Astrocyte (in vitro differentiated cells and primary cell): Measurements from ENCODE around the gene WNT5B. TPM values are rescaled to one million over a fixed set of nuclear protein-coding genes. Genes with fewer than 3 reads are reported as not detected.

Experiments used
- DNase-seq: peaks from one replicate; pipeline ENCODE4 v3.0.0-alpha.2; 2010; ENCODE audit warnings: low read depth
- FAIRE-seq: peaks from 2 replicates; lab custom pipeline; 2011; peaks lifted over from hg19 to GRCh38; lab: Jason Lieb, UNC
- H2AFZ ChIP-seq: 2 replicates; pipeline ENCODE4 v1.6.0; 2012; ENCODE audit warnings: low read depth, low read length, inconsistent platforms
- H3K27ac ChIP-seq: 2 replicates; pipeline ENCODE4 v1.5.1; 2011; ENCODE audit warnings: low read depth, low read length, inconsistent platforms
- H3K27me3 ChIP-seq: 2 replicates; pipeline ENCODE4 v1.6.0; 2011; ENCODE audit warnings: low read length, inconsistent platforms; ENCODE audit not compliant: insufficient read depth
- H3K36me3 ChIP-seq: 2 replicates; pipeline ENCODE4 v1.5.1; 2011; ENCODE audit warnings: low read length, inconsistent platforms; ENCODE audit not compliant: insufficient read depth
- H3K4me1 ChIP-seq: 2 replicates; pipeline ENCODE4 v1.5.1; 2011; ENCODE audit warnings: low read length, inconsistent platforms; ENCODE audit not compliant: insufficient read depth
- H3K4me2 ChIP-seq: 2 replicates; pipeline ENCODE4 v1.6.0; 2012; ENCODE audit warnings: low read length, inconsistent platforms
- H3K4me3 ChIP-seq: 2 replicates; pipeline ENCODE4 v1.5.1; 2011; ENCODE audit warnings: low read depth, mild to moderate bottlenecking, low read length, inconsistent platforms; ENCODE audit not compliant: insufficient read depth
- H3K79me2 ChIP-seq: 2 replicates; pipeline ENCODE4 v1.6.0; 2012; ENCODE audit warnings: mild to moderate bottlenecking, low read length, inconsistent platforms; ENCODE audit not compliant: insufficient read depth
- H3K9ac ChIP-seq: 2 replicates; pipeline ENCODE4 v1.6.0; 2012; ENCODE audit warnings: mild to moderate bottlenecking, low read length, inconsistent platforms
- H3K9me3 ChIP-seq: 2 replicates; pipeline ENCODE4 v1.5.1; 2012; ENCODE audit warnings: low read depth, mild to moderate bottlenecking, low read length, inconsistent platforms; ENCODE audit not compliant: insufficient read depth
- H4K20me1 ChIP-seq: 2 replicates; pipeline ENCODE4 v1.6.0; 2012; ENCODE audit warnings: low read length, inconsistent platforms; ENCODE audit not compliant: insufficient read depth
- H3K27ac Mint-ChIP-seq: one replicate; pipeline ENCODE4 v1.8.0; 2021; ENCODE audit warnings: mild to moderate bottlenecking, mixed read lengths; ENCODE audit not compliant: unreplicated experiment
- H3K27me3 Mint-ChIP-seq: one replicate; pipeline ENCODE4 v1.8.0; 2021; ENCODE audit warnings: low read depth, mixed read lengths; ENCODE audit not compliant: unreplicated experiment
- H3K36me3 Mint-ChIP-seq: one replicate; pipeline ENCODE4 v1.8.0; 2021; ENCODE audit warnings: low read depth, mixed read lengths; ENCODE audit not compliant: unreplicated experiment
- H3K4me1 Mint-ChIP-seq: one replicate; pipeline ENCODE4 v1.8.0; 2021; ENCODE audit warnings: low read depth, mixed read lengths; ENCODE audit not compliant: unreplicated experiment
- H3K4me3 Mint-ChIP-seq: one replicate; pipeline ENCODE4 v1.8.0; 2021; ENCODE audit warnings: mild to moderate bottlenecking, moderate library complexity, mixed read lengths; ENCODE audit not compliant: unreplicated experiment
- H3K9me3 Mint-ChIP-seq: one replicate; pipeline ENCODE4 v1.8.0; 2021; ENCODE audit warnings: mild to moderate bottlenecking, mixed read lengths; ENCODE audit not compliant: unreplicated experiment
- EZH2 ChIP-seq: IDR thresholded peaks from 2 replicates; pipeline ENCODE4 v1.6.1; 2012; ENCODE audit warnings: mild to moderate bottlenecking, low read length, inconsistent platforms; ENCODE audit not compliant: insufficient read depth
- total RNA-seq: library from RNA; stranded (reverse); gene quantifications from 2 replicates; pipeline ENCODE4 v1.2.1, GENCODE V29; 2021
- TF ChIP-seq, protein P1 (sequence below): IDR thresholded peaks from 2 replicates; pipeline ENCODE4 v1.5.1; 2011; ENCODE audit warnings: low read depth, mild to moderate bottlenecking, inconsistent platforms, low read length, moderate library complexity; ENCODE audit not compliant: insufficient read depth

The WNT5B gene
- total RNA-seq, 1 donor from 2014 or later, result 110 TPM

- no peaks in the 10 kb centered on the region for H3K9me3 ChIP-seq
- H3K27ac ChIP-seq, result no peak overlapping the region
- H3K9me3 Mint-ChIP-seq, result no peaks in the 10 kb centered on the region
- peaks cover 33% of the 10 kb centered on the region for H3K4me1 Mint-ChIP-seq
- peaks cover 23% of the 10 kb centered on the region for H4K20me1 ChIP-seq
- H3K27ac Mint-ChIP-seq, result no peak overlapping the region
- FAIRE-seq (no peak), DNase-seq (no peak)
- H3K36me3 ChIP-seq, result no peaks in the 10 kb centered on the region
- peaks cover 17% of the 10 kb centered on the region for H3K4me1 ChIP-seq
- H3K27me3 Mint-ChIP-seq, result no peaks in the 10 kb centered on the region
- H3K27me3 ChIP-seq, result no peaks in the 10 kb centered on the region
- no peak overlapping the region for H3K4me2 ChIP-seq
- H3K4me3 ChIP-seq, result no peak overlapping the region
- TF ChIP-seq, protein P1, sequence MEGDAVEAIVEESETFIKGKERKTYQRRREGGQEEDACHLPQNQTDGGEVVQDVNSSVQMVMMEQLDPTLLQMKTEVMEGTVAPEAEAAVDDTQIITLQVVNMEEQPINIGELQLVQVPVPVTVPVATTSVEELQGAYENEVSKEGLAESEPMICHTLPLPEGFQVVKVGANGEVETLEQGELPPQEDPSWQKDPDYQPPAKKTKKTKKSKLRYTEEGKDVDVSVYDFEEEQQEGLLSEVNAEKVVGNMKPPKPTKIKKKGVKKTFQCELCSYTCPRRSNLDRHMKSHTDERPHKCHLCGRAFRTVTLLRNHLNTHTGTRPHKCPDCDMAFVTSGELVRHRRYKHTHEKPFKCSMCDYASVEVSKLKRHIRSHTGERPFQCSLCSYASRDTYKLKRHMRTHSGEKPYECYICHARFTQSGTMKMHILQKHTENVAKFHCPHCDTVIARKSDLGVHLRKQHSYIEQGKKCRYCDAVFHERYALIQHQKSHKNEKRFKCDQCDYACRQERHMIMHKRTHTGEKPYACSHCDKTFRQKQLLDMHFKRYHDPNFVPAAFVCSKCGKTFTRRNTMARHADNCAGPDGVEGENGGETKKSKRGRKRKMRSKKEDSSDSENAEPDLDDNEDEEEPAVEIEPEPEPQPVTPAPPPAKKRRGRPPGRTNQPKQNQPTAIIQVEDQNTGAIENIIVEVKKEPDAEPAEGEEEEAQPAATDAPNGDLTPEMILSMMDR, result no peak
- TF ChIP-seq EZH2, result no peak
- H3K36me3 Mint-ChIP-seq, result peaks cover 4% of the 10 kb centered on the region
- no peak overlapping the region for H2AFZ ChIP-seq
- H3K79me2 ChIP-seq, result peaks cover 54% of the 10 kb centered on the region
- no peak overlapping the region for H3K4me3 Mint-ChIP-seq
- no peak overlapping the region for H3K9ac ChIP-seq
Observed at GRCh38 chr12:1581973-1582708, 46.9 kb upstream of the WNT5B start.

DNA sequence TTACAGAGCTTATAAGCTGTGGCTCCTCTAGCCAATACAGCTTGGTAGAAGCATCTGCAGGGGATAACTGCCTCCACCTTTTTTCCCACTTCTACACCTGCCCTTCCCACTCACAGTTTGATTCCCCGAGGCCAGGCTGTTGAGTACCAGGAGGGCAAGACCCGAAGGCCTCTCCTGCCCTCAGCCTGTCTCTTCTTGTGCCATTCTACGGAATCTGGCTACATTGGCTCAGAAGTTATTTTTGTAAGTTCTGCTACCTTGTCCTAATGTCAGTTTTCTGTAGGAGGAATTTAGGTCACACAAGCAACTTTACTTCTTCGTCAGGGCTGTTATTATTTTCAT, 46.4 kb upstream of the WNT5B start:
- H3K4me1 ChIP-seq, result peaks cover 18% of the 10 kb centered on the region
- H4K20me1 ChIP-seq, result peaks cover 23% of the 10 kb centered on the region
- Mint-ChIP-seq H3K9me3 (no peaks in the 10 kb centered on the region), H3K36me3 (peaks cover 4% of the 10 kb centered on the region), H3K27ac (no peak overlapping the region), H3K4me1 (peaks cover 31% of the 10 kb centered on the region), H3K4me3 (no peak overlapping the region), H3K27me3 (no peaks in the 10 kb centered on the region)
- H3K9ac ChIP-seq, result no peak overlapping the region
- DNase-seq, result no peak
- H3K79me2 ChIP-seq, result peaks cover 59% of the 10 kb centered on the region
- no peak overlapping the region for H3K4me3 ChIP-seq
- H3K27ac ChIP-seq, result no peak overlapping the region
- H3K4me2 ChIP-seq, result no peak overlapping the region
- no peak for TF ChIP-seq EZH2
- TF ChIP-seq, protein P1, result no peak
- no peak overlapping the region for H2AFZ ChIP-seq
- H3K27me3 ChIP-seq, result no peaks in the 10 kb centered on the region
- FAIRE-seq, result no peak
- no peaks in the 10 kb centered on the region for H3K9me3 ChIP-seq
- H3K36me3 ChIP-seq, result no peaks in the 10 kb centered on the region

DNA sequence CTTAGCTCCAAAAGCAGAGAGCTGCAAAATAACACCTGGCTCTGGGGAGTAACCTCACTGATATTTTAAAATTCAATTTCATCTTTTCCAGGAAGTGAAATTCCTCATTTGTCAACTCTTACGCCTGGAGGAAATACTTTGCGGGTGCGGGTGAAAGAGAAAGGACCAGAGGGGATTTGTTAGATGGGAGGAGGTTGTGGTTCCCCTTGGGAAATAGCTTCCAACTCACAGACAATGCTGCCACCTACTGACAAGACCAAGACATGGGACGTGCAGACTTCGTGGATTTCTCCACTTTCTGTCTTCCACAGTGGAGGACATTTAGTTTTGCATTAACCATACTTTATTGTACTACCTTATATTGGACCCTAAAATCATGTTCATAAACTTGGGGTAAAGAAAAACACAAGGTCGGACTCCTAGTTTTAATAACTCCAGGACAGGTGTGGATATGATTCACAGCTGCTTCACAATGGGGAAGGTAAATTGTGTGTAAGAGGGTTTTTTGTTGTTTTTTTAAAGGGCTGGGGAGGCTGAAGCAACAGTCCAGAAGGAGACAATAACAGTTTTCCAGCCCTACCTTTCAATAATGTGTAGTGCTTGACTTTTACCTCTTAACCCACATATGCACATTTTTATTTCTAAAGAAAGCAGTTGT, 45.5 kb upstream of the WNT5B start:
- FAIRE-seq (peak; percentile 94), DNase-seq (peak; percentile 70)
- H3K4me1 ChIP-seq, result peaks cover 27% of the 10 kb centered on the region
- TF ChIP-seq, protein P1, result peak; percentile 88
- no peak for TF ChIP-seq EZH2
- H3K9ac ChIP-seq, result no peak overlapping the region
- H3K36me3 ChIP-seq, result no peaks in the 10 kb centered on the region
- H3K4me1 Mint-ChIP-seq, result peaks cover 36% of the 10 kb centered on the region
- H2AFZ ChIP-seq, result no peak overlapping the region
- H3K4me3 ChIP-seq, result peak overlapping the region; percentile 26
- H3K27me3 ChIP-seq, result no peaks in the 10 kb centered on the region
- no peaks in the 10 kb centered on the region for H3K27me3 Mint-ChIP-seq
- peaks cover 5% of the 10 kb centered on the region for H3K36me3 Mint-ChIP-seq
- H3K79me2 ChIP-seq, result peaks cover 67% of the 10 kb centered on the region
- peak overlapping the region; percentile 40 for H3K4me3 Mint-ChIP-seq
- peak overlapping the region; percentile 37 for H3K27ac Mint-ChIP-seq
- H3K9me3 Mint-ChIP-seq, result no peaks in the 10 kb centered on the region
- peaks cover 32% of the 10 kb centered on the region for H4K20me1 ChIP-seq
- no peaks in the 10 kb centered on the region for H3K9me3 ChIP-seq
- peak overlapping the region; percentile 76 for H3K4me2 ChIP-seq
- H3K27ac ChIP-seq, result no peak overlapping the region
